Epithelial cell of esophagus (primary cell): ENCODE data around the gene CGB3.
A peak's percentile ranks its signal among the peaks of the same experiment; 100 is the strongest.
"Not testable (repeated sequence)": the region's sequence is repeated elsewhere in the genome, so short reads cannot be mapped to it uniquely, and the experiment has no call there.

Source experiments
- DNase-seq: peaks from one replicate; pipeline ENCODE4 v3.0.0; 2010; ENCODE audit warnings: low read depth
- H3K4me3 ChIP-seq: 2 replicates; pipeline ENCODE4 v1.5.1; 2011; ENCODE audit warnings: mild to moderate bottlenecking, low read length, control low read depth
- CTCF ChIP-seq: IDR thresholded peaks from 2 replicates; pipeline ENCODE4 v1.5.1; 2011; ENCODE audit warnings: low read depth, mild to moderate bottlenecking, low read length, control low read depth, inconsistent platforms; ENCODE audit not compliant: insufficient read depth; ENCODE audit errors: missing control alignments

Gene CGB3

GRCh38 chr19:49056101-49056901 lies 32.2 kb upstream of the CGB3 start:
- peak overlapping the region; percentile 62 for H3K4me3 ChIP-seq
- DNase-seq: peak; percentile 68
- TF ChIP-seq CTCF: peak; percentile 18

- DNase-seq: peak; percentile 94
- H3K4me3 ChIP-seq: not testable (repeated sequence)
Measured at GRCh38 chr19:49050376-49051033, 26.4 kb upstream of the CGB3 start.

DNA sequence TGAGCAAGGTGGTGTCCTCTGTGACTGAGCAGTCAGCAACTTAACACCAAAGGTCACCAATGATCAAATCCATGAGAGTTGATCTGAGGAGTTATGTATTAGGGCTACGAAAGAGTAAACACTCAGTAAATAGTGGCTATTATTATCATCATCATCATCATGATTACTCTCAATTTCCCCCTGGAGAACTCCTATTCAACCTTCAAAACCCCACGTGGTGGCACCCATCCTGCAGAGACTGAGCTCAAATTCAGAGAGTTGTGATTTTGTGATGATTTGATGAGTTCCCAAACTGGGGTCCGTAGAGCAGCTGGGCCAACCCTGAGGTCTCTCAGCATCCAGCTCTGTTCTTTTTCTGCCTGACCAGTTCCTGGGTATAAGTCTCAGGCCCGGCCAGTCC lies 25.7 kb upstream of the CGB3 start:
- H3K4me3 ChIP-seq, DNase-seq: not testable (repeated sequence)

DNA sequence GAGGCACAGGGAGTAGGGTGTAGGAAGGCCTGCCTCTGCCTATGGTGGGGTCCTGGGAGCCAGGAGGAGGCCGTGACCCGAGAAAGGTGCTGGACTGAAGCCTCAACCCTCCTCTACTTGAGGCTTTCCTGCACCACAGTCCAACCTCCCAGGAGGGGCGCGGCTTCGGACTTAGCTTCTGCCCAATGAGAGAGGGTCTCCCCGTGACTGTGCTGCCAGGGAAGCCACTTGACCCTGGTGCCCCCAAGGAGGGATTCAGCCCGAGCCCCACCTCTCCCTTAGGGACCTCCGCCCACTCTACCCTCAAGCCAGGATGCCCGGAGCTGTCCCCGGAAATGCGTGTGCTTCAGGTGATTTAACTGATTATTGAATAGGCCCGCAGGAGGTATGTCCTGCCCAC lies 24.9 kb upstream of the CGB3 start, which contains the start of gene CGB8:
CGB8 (minus strand) TSS at position 101 of the 400 bp plus-strand sequence. CDS start 372 bp downstream, outside the sequence.
- H3K4me3 ChIP-seq, DNase-seq: not testable (repeated sequence)

- H3K4me3 ChIP-seq, DNase-seq: not testable (repeated sequence)
Measured at GRCh38 chr19:49043548-49043947, 19.4 kb upstream of the CGB3 start, which contains the start of gene CGB5. Gene CGB5, plus strand, starts transcription at chr19:49043848. Its CDS starts 362 bp downstream, at chr19:49044210.

- not testable (repeated sequence) for DNase-seq, H3K4me3 ChIP-seq
Measured at GRCh38 chr19:49042666-49043065, 18.5 kb upstream of the CGB3 start.

- DNase-seq: peak; percentile 69
Measured at GRCh38 chr19:49042177-49042576, 18.0 kb upstream of the CGB3 start.

GRCh38 chr19:49039736-49040135 lies 15.6 kb upstream of the CGB3 start:
- H3K4me3 ChIP-seq, DNase-seq: not testable (repeated sequence)

More at GRCh38 chr19:49042177-49042576, 18.0 kb upstream of the CGB3 start:
- TF ChIP-seq CTCF: no peak
- H3K4me3 ChIP-seq: no peak overlapping the region

DNA sequence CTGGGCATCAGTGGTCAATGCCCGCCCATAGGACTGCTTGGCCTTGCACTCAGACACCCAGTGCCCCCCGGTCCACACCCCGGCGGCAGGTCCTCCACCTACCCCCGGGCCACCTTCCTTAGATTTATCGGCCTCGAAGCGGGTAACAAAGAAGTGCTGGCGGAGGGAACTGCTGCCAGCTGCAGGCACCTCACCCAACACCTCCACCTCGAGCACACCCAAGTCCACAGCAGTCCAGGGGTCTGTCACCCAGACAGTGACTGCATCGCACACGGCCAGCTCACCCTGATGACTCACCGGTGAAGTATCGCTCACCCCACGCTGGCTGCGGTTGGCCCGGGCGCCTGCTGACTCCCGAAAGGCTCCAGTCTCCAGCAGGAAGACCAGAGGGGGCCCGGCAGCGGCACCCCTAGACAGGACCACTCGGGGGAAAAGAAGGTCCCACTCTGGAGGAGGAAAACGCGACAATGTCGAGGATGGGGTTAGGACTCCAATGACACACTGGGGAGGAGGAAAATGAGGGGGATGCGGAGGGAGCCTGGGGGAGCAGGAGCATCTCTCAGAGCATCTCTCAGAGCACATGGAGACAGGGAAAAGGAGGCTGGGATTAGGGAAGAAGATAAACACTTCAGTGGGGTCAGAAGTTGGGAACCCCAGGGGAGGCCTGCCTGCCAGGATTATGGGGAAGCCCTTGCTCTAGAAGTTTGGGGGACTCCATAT lies 14.6 kb upstream of the CGB3 start:
- peak; percentile 75 for DNase-seq

GRCh38 chr19:49038111-49038510 lies 14.0 kb upstream of the CGB3 start:
- not testable (repeated sequence) for DNase-seq, H3K4me3 ChIP-seq

More for the DNA sequence above, 14.6 kb upstream of the CGB3 start:
- not testable (repeated sequence) for H3K4me3 ChIP-seq

- peak; percentile 53 for TF ChIP-seq CTCF
- not testable (repeated sequence) for H3K4me3 ChIP-seq, DNase-seq
Measured at GRCh38 chr19:49036815-49037214, 12.7 kb upstream of the CGB3 start, which contains the start of gene CGB1. Gene CGB1, minus strand, starts transcription at chr19:49036895. Its CDS starts 184 bp downstream, at chr19:49036711.
